HepG2 (cell line): ENCODE measurements around the gene CAMTA1. TPM values are rescaled to one million over a fixed set of nuclear protein-coding genes. Genes with fewer than 3 reads are reported as not detected.

Experiments used
- ATAC-seq: fragments of 200-7000 bp; cut with Tn5 transposase; 3 replicates; pipeline ENCODE4 v1.9.1; 2020; ENCODE audit warnings: mild to moderate bottlenecking, moderate library complexity
- BruUV-seq: library from RNA; stranded (reverse); fragments of 400-500 nt; replicated peaks from 2 replicates; lab custom pipeline; 2021; lab: Mats Ljungman, UMichigan
- CTCF ChIA-PET: fragments of 300-600 bp; formaldehyde crosslinking; extraction: SDS; loops from one replicate; lab custom pipeline; 2021; ENCODE audit warnings: low total read pairs, inconsistent platforms, low intra/inter-chr PET ratio; lab: Yijun Ruan, JAX
- POLR2A ChIA-PET: fragments of 350-600 bp; sonication (Branson Sonifier 250); formaldehyde crosslinking; loops from one replicate; lab custom pipeline; 2020; ENCODE audit warnings: antibody characterized with exemption, inconsistent platforms; lab: Yijun Ruan, JAX
- DNase-seq: peaks from one replicate; pipeline ENCODE4 v3.0.0-alpha.2; 2015; ENCODE audit warnings: low spot score
- FAIRE-seq: peaks from 3 replicates; lab custom pipeline; 2011; peaks lifted over from hg19 to GRCh38; lab: Jason Lieb, UNC
- H2AFZ ChIP-seq: one replicate; pipeline ENCODE4 v1.6.1; 2011; ENCODE audit warnings: low read length, inconsistent platforms
- H3K27ac ChIP-seq: fragments of 300-600 bp; 3 replicates; pipeline ENCODE4 v1.8.0; 2011; ENCODE audit warnings: mixed run types, mild to moderate bottlenecking, mixed read lengths, low read length, inconsistent platforms; ENCODE audit not compliant: insufficient read depth; ENCODE audit errors: extremely low read length
- H3K27me3 ChIP-seq, 2 experiments: fragments of 200-600 bp in 1 of 2; 2 replicates in 1 of 2; 3 replicates in 1 of 2; pipeline versions ENCODE4 v1.6.0 to v1.8.0; 2011; ENCODE audit warnings: low read length in 2 of 2, mild to moderate bottlenecking in 2 of 2, moderate library complexity in 2 of 2, inconsistent platforms in 1 of 2; ENCODE audit not compliant: insufficient read depth in 2 of 2, control insufficient read depth in 1 of 2
- H3K36me3 ChIP-seq, 2 experiments: fragments of 200-600 bp in 1 of 2; replicated peaks in 1 of 2; 2 replicates in 1 of 2; 3 replicates in 1 of 2; pipeline versions ENCODE4 v1.5.1 to v1.8.0; 2011; ENCODE audit warnings: low read length in 2 of 2, inconsistent platforms in 1 of 2; ENCODE audit not compliant: insufficient read depth in 2 of 2, control insufficient read depth in 1 of 2
- H3K4me1 ChIP-seq: 2 replicates; pipeline ENCODE4 v1.5.1; 2012; ENCODE audit warnings: low read length, inconsistent platforms; ENCODE audit not compliant: insufficient read depth
- H3K4me2 ChIP-seq: 2 replicates; pipeline ENCODE4 v1.6.0; 2011; ENCODE audit warnings: low read depth, low read length, inconsistent platforms
- H3K4me3 ChIP-seq, 3 experiments: fragments of 200-600 bp in 1 of 3; sonication (generic), shearing (Covaris generic) in 1 of 3; replicated peaks in 1 of 3; 2 replicates each; pipeline ENCODE4 v1.5.1; 2011 to 2016; ENCODE audit warnings: low read length in 3 of 3, inconsistent platforms in 2 of 3, low read depth in 2 of 3, mild to moderate bottlenecking in 2 of 3, control low read depth in 1 of 3, mixed read lengths in 1 of 3; ENCODE audit not compliant: insufficient read depth in 1 of 3
- H3K79me2 ChIP-seq: one replicate; pipeline ENCODE4 v1.6.1; 2011; ENCODE audit warnings: low read length, inconsistent platforms; ENCODE audit not compliant: insufficient read depth
- H3K9ac ChIP-seq: 2 replicates; pipeline ENCODE4 v1.6.0; 2011; ENCODE audit warnings: mild to moderate bottlenecking, low read depth, low read length, inconsistent platforms; ENCODE audit not compliant: insufficient read depth
- H3K9me3 ChIP-seq: 2 replicates; pipeline ENCODE4 v1.5.1; 2012; ENCODE audit warnings: mild to moderate bottlenecking, low read length
- H4K20me1 ChIP-seq: 2 replicates; pipeline ENCODE4 v1.6.0; 2011; ENCODE audit warnings: inconsistent platforms, mild to moderate bottlenecking, low read length, moderate library complexity; ENCODE audit not compliant: insufficient read depth
- CHD4 ChIP-seq: fragments of 200-600 bp; sonication (generic); IDR thresholded peaks from 2 replicates; pipeline ENCODE4 v1.7.0; 2017; ENCODE audit warnings: mild to moderate bottlenecking, low read length, borderline replicate concordance
- FOXO1 ChIP-seq: sonication (generic); formaldehyde crosslinking; IDR thresholded peaks from 2 replicates; pipeline ENCODE4 v1.4.0; 2020; ENCODE audit warnings: missing genetic modification reagents
- GLI4 ChIP-seq: sonication (generic); formaldehyde crosslinking; IDR thresholded peaks from 2 replicates; pipeline ENCODE4 v1.5.1; 2020; ENCODE audit warnings: missing genetic modification reagents, mild to moderate bottlenecking, moderate library complexity, borderline replicate concordance
- ZC3H4 ChIP-seq: sonication (generic); formaldehyde crosslinking; IDR thresholded peaks from 2 replicates; pipeline ENCODE4 v1.4.0; 2020; ENCODE audit warnings: missing genetic modification reagents, borderline replicate concordance
- ZNF12 ChIP-seq: sonication (generic); formaldehyde crosslinking; IDR thresholded peaks from 2 replicates; pipeline ENCODE4 v1.5.0; 2020; ENCODE audit warnings: missing genetic modification reagents
- ZNF124 ChIP-seq: sonication (generic); formaldehyde crosslinking; IDR thresholded peaks from 2 replicates; pipeline ENCODE4 v1.4.0; 2020; ENCODE audit warnings: missing genetic modification reagents
- WGBS: methylation state at CpG from one replicate; pipeline ENCODE4 v1.1.6; 2017; ENCODE audit warnings: low lambda C conversion rate; 5-methylcytosine and 5-hydroxymethylcytosine counted together
- in situ Hi-C: cut with HindIII; loops from 2 replicates; pipeline ENCODE4 v1.10.0; 2017; ENCODE audit warnings: low pct_unique_long_range_greater_than_20kb; ENCODE audit not compliant: extremely low pct_ligation_motif_present
- intact Hi-C: fragments of 100-400 bp; cut with micrococcal nuclease; formaldehyde crosslinking; loops from one replicate; pipeline ENCODE4 v1.10.0; 2022; ENCODE audit not compliant: unreplicated experiment
- polyA plus RNA-seq, 8 experiments: library from polyadenylated mRNA; depleted of rRNA in 3 of 8; stranded (reverse) in 7 of 8; unstranded in 1 of 8; fragments of >200 nt; fragmentation: Illumina TruSeq in 4 of 8; extraction: Trizol in 4 of 8; gene quantifications; 2 replicates each; pipeline versions ENCODE4 v1.2.1 to v1.2.3, GENCODE V29; 2011 to 2016; ENCODE audit warnings: low read depth in 4 of 8, missing spikeins in 1 of 8, mixed read lengths in 1 of 8; ENCODE audit not compliant: insufficient read depth in 1 of 8
- total RNA-seq, 5 experiments: library from RNA; depleted of rRNA; stranded (reverse); fragments of >200 nt; fragmentation: Illumina TruSeq; extraction: Trizol; gene quantifications; 2 replicates each; pipeline ENCODE4 v1.2.3, GENCODE V29; 2016; ENCODE audit warnings: low read depth in 1 of 5
- TF ChIP-seq, protein P1 (sequence below): sonication (generic); formaldehyde crosslinking; IDR thresholded peaks from 2 replicates; pipeline ENCODE4 v1.5.0; 2020; ENCODE audit warnings: mild to moderate bottlenecking, missing genetic modification reagents, borderline replicate concordance

CAMTA1 gene
- total and polyA plus RNA-seq, 2 of the 13 experiments (the other 11 are each of a cell fraction or from before 2014, with no cell fraction given) = 25.0 to 36.4 TPM

DNA sequence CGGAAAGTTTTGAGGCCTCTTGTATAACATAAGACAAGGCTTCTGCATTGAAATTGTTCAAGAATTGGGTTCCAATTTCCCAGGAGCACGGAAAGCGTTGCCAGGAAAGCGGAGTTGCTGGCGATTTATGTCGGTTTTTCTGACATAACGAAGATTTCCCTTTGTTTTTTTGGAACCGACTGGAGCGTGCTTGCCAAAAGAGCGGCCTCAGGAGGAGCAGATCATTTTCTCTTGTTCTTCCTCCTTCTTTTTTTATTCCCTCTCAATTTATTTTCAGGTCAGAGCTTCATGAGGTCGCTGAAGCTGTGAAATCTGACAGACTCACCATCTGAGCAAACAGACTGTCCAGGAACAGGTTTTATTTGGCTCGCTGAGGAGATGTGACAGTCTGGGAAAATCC is 275.5 kb downstream of the CAMTA1 start (continued):
- no peak for TF ChIP-seq ZNF124

DNA sequence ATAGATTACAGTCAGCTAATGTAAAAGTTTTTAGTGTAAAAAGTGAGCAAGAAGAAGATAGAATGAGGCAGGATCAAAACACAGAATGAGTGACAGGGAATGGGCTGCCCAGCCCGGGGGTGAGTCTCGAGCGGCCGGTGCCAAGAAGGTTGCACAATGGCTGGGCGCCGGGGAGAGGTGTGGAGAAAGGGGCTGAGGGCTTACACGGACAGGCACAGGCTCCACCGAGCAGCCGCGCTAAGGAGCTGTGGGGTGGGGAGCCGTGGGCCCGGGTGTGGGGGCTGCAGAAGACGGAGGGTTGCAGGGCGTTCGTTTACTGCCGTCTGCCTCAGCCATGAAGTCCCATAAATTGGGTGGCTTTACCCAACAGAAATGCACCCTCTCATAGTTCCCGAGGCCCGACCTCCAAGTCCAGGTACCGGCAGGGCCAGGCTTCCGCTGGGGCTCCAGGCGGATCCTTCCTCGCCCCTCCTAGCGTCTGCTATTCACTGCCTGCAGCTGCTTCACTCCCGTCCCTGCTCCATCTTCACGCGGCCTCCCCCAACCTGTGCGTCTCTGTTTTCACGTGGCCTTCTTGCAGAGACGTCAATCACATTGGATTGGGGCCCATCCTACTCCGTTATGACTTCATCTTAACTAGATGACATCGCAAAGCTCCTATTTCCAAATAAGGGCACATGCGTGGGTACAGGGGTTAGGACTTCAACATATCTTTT is 277.2 kb downstream of the CAMTA1 start:
- BruUV-seq = no TSS peak
- TF ChIP-seq GLI4 (CRISPR knock-in tag) (no peak), ZNF12 (CRISPR knock-in tag) (no peak), CHD4 (no peak), ZC3H4 (CRISPR knock-in tag) (no peak)
- Histone ChIP-seq H3K4me2 (no peak overlapping the region), H3K36me3 (no peaks in the 10 kb centered on the region), H4K20me1 (no peaks in the 10 kb centered on the region), H3K9me3 (no peaks in the 10 kb centered on the region), H3K27ac (no peak overlapping the region), H3K9ac (no peak overlapping the region), H3K4me1 (no peaks in the 10 kb centered on the region), H2AFZ (no peak overlapping the region), H3K79me2 (no peaks in the 10 kb centered on the region), H3K27me3 (peaks cover 2 to 49% of the 10 kb centered on the region in 2 experiments), H3K4me3 (no peak overlapping the region)
- in situ Hi-C loops = loop anchor here (25.0 kb wide), 1 partner anchor 575 kb away; no protein-coding TSS in a partner anchor
- DNase-seq (no peak), ATAC-seq (no peak), FAIRE-seq (no peak)
- ChIA-PET POLR2A (no interaction called here), CTCF (no interaction called here)
- intact Hi-C loops = no loop called here
- WGBS = 44% methylated on average over 25 of the region's 32 CpGs

GRCh38 chr1:7063981-7064380 is 278.7 kb downstream of the CAMTA1 start:
- in situ Hi-C loops = loop anchor here (25.0 kb wide), 1 partner anchor 573 kb away; no protein-coding TSS in a partner anchor
- no TSS peak for BruUV-seq
- Histone ChIP-seq H2AFZ (no peak overlapping the region), H3K27ac (no peak overlapping the region), H3K4me2 (no peak overlapping the region), H3K9ac (no peak overlapping the region), H3K79me2 (no peaks in the 10 kb centered on the region), H3K9me3 (no peaks in the 10 kb centered on the region), H3K36me3 (no peaks in the 10 kb centered on the region), H3K27me3 (peaks cover 2 to 45% of the 10 kb centered on the region in 2 experiments; a peak in 3 of 5 replicates), H3K4me1 (no peaks in the 10 kb centered on the region), H4K20me1 (no peaks in the 10 kb centered on the region), H3K4me3 (no peak overlapping the region)
- POLR2A ChIA-PET = no interaction called here
- intact Hi-C loops = no loop called here
- WGBS = 0% methylated on average over 1 of the region's 1 CpG
- no peak for DNase-seq
- CTCF ChIA-PET = no interaction called here
- TF ChIP-seq, protein P1, sequence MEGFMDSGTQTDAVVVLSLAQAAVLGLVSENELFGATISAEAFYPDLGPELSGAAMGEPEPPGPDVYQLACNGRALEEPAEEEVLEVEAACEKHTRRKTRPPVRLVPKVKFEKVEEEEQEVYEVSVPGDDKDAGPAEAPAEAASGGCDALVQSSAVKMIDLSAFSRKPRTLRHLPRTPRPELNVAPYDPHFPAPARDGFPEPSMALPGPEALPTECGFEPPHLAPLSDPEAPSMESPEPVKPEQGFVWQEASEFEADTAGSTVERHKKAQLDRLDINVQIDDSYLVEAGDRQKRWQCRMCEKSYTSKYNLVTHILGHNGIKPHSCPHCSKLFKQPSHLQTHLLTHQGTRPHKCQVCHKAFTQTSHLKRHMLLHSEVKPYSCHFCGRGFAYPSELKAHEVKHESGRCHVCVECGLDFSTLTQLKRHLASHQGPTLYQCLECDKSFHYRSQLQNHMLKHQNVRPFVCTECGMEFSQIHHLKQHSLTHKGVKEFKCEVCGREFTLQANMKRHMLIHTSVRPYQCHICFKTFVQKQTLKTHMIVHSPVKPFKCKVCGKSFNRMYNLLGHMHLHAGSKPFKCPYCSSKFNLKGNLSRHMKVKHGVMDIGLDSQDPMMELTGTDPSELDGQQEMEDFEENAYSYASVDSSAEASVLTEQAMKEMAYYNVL = no peak
- no peak for TF ChIP-seq FOXO1 (CRISPR knock-in tag)
- FAIRE-seq = no peak
- no peak for ATAC-seq
